GM12872 (cell line): ENCODE results near the gene RAB20.

Source experiments
- TF ChIP-seq, protein P1 (sequence below): IDR thresholded peaks from 3 replicates; pipeline ENCODE4 v1.5.1; 2011; ENCODE audit warnings: low read depth, mild to moderate bottlenecking, low read length, moderate library complexity; ENCODE audit not compliant: insufficient read depth

Gene RAB20

GRCh38 chr13:110501188-110501587 is 60.3 kb downstream of the RAB20 start:
- TF ChIP-seq, protein P1, sequence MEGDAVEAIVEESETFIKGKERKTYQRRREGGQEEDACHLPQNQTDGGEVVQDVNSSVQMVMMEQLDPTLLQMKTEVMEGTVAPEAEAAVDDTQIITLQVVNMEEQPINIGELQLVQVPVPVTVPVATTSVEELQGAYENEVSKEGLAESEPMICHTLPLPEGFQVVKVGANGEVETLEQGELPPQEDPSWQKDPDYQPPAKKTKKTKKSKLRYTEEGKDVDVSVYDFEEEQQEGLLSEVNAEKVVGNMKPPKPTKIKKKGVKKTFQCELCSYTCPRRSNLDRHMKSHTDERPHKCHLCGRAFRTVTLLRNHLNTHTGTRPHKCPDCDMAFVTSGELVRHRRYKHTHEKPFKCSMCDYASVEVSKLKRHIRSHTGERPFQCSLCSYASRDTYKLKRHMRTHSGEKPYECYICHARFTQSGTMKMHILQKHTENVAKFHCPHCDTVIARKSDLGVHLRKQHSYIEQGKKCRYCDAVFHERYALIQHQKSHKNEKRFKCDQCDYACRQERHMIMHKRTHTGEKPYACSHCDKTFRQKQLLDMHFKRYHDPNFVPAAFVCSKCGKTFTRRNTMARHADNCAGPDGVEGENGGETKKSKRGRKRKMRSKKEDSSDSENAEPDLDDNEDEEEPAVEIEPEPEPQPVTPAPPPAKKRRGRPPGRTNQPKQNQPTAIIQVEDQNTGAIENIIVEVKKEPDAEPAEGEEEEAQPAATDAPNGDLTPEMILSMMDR, result no peak

GRCh38 chr13:110500341-110500740 is 61.2 kb downstream of the RAB20 start:
- TF ChIP-seq, protein P1, result no peak

DNA sequence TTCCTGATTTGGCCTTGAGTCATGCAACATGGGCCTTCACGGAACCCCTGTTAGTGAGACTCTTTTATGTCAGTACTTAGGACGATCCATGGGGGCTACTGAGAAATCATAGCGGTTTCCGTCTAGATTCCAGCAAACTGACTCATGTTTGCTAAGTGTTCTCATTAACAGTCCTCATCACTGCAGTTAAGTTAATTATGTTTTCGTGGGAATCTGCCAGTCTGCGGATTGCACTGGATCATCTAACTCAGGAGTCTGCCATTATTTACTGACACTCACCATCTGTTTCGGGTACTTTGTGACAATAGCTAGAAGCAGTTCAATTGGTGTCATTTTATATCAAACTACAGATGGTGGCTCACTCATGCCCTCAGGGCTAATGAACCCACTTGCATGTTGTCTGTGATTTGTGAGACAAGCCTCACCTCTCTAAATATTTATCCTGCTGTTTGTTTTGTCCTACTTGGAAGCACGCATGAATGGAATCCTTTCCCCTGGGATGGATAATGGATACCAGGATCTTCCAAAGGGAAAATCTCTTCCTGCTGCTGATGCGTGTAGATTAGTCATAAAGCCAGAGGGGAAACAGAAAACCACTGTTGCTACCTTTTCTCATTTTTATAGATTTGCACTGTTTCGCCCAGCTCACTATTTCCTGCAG is 61.8 kb downstream of the RAB20 start:
- TF ChIP-seq, protein P1, result no peak

DNA sequence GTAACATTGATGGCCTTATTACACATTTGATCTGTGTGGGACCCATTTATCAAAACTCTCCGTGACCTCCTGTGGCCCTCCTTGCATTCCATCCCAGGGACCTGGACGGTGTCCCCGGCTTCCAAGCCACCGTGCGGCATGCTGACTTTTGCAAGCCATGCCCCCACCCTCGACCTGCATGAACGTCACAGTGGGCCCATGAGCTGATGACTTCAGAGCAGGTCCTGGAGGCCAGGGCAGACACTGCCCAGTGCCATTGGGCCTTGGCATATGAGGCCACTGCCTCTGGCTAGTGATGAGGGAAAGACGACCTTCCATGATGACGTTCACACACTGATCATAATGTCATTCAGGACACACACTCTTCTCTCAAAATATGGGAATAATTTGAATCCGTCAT is 62.8 kb downstream of the RAB20 start:
- TF ChIP-seq, protein P1, result no peak

GRCh38 chr13:110498327-110498726 is 63.2 kb downstream of the RAB20 start:
- TF ChIP-seq, protein P1, result no peak

- TF ChIP-seq, protein P1, result no peak
Observed at GRCh38 chr13:110497003-110497402, 64.5 kb downstream of the RAB20 start.

- TF ChIP-seq, protein P1, result no peak
Observed at GRCh38 chr13:110496281-110496680, 65.2 kb downstream of the RAB20 start.
